GM12878 (cell line): ENCODE measurements around the gene CDC14A. TPM values are rescaled to one million over a fixed set of nuclear protein-coding genes. Genes with fewer than 3 reads are reported as not detected.

ENCODE experiments used
- ATAC-seq: fragments of 200-7000 bp; cut with Tn5 transposase; 3 replicates; pipeline ENCODE4 v1.9.1; 2020; ENCODE audit warnings: mild to moderate bottlenecking, moderate library complexity
- BruUV-seq: library from RNA; stranded (reverse); fragments of 400-500 nt; replicated peaks from 2 replicates; lab custom pipeline; 2021; lab: Mats Ljungman, UMichigan
- CTCF ChIA-PET: fragments of 300-600 bp; sonication (Branson Sonifier 250); formaldehyde crosslinking; extraction: SDS; loops from one replicate; lab custom pipeline; 2021; ENCODE audit warnings: inconsistent platforms; lab: Yijun Ruan, JAX
- POLR2A ChIA-PET: fragments of 350-600 bp; formaldehyde crosslinking; extraction: SDS; loops from one replicate; lab custom pipeline; 2021; ENCODE audit warnings: inconsistent platforms; lab: Charles Lee
- RAD21 ChIA-PET: fragments of 300-600 bp; sonication (Branson Sonifier 250); formaldehyde crosslinking; loops from one replicate; lab custom pipeline; 2023; ENCODE audit warnings: antibody characterized with exemption; ENCODE audit not compliant: unreplicated experiment; lab: Charles Lee
- SMC1A ChIA-PET: fragments of 300-600 bp; sonication (Branson Sonifier 250); formaldehyde crosslinking; loops from one replicate; lab custom pipeline; 2023; ENCODE audit not compliant: unreplicated experiment, uncharacterized antibody; lab: Charles Lee
- DNase-seq: peaks from one replicate; pipeline ENCODE4 v3.0.0-alpha.2; 2011; ENCODE audit warnings: low read depth, low spot score
- FAIRE-seq: peaks from 3 replicates; lab custom pipeline; 2011; peaks lifted over from hg19 to GRCh38; lab: Jason Lieb, UNC
- H2AFZ ChIP-seq: 2 replicates; pipeline ENCODE4 v1.6.0; 2011; ENCODE audit warnings: low read depth, low read length, control low read depth; ENCODE audit not compliant: control insufficient read depth
- H3K27ac ChIP-seq: 2 replicates; pipeline ENCODE4 v1.5.1; 2011; ENCODE audit warnings: control low read depth; ENCODE audit not compliant: control insufficient read depth, insufficient read depth
- H3K27me3 ChIP-seq, 2 experiments: replicated peaks in 1 of 2; 2 replicates each; pipeline versions ENCODE4 v1.6.0 to v1.6.1; 2011; ENCODE audit warnings: low read length in 1 of 2; ENCODE audit not compliant: control insufficient read depth in 2 of 2, insufficient read depth in 2 of 2
- H3K36me3 ChIP-seq, 2 experiments: 2 replicates each; pipeline ENCODE4 v1.5.1; 2011; ENCODE audit warnings: low read length in 1 of 2; ENCODE audit not compliant: control insufficient read depth in 2 of 2, insufficient read depth in 2 of 2
- H3K4me1 ChIP-seq: 2 replicates; pipeline ENCODE4 v1.6.1; 2011; ENCODE audit warnings: mild to moderate bottlenecking, low read length, moderate library complexity, mixed read lengths; ENCODE audit not compliant: control insufficient read depth, insufficient read depth
- H3K4me2 ChIP-seq: 2 replicates; pipeline ENCODE4 v1.6.0; 2011; ENCODE audit warnings: control low read depth; ENCODE audit not compliant: control insufficient read depth, insufficient read depth
- H3K4me3 ChIP-seq: fragments of 200-600 bp; sonication (generic); 2 replicates; pipeline ENCODE4 v1.5.1; 2016
- H3K79me2 ChIP-seq: 2 replicates; pipeline ENCODE4 v1.6.0; 2011; ENCODE audit warnings: low read length; ENCODE audit not compliant: control insufficient read depth, insufficient read depth
- H3K9ac ChIP-seq: 2 replicates; pipeline ENCODE4 v1.8.0; 2011; ENCODE audit warnings: low read length, control low read depth, mixed read lengths; ENCODE audit not compliant: control insufficient read depth, insufficient read depth
- H3K9me3 ChIP-seq: replicated peaks from 3 replicates; pipeline ENCODE4 v1.5.1; 2011; ENCODE audit warnings: mild to moderate bottlenecking, low read length; ENCODE audit not compliant: control insufficient read depth, insufficient read depth
- H4K20me1 ChIP-seq: 2 replicates; pipeline ENCODE4 v1.6.0; 2011; ENCODE audit not compliant: control insufficient read depth, insufficient read depth
- ATF7 ChIP-seq: fragments of 450-650 bp; IDR thresholded peaks from 2 replicates; pipeline ENCODE4 v1.6.1; 2016; ENCODE audit warnings: low read depth, mild to moderate bottlenecking
- BCL11A ChIP-seq: IDR thresholded peaks from 2 replicates; pipeline ENCODE4 v1.6.1; 2011; ENCODE audit warnings: low read depth, low read length
- CBFB ChIP-seq: IDR thresholded peaks from 2 replicates; pipeline ENCODE4 v1.6.1; 2016; ENCODE audit warnings: antibody characterized with exemption, low read depth
- CBX5 ChIP-seq: sonication (generic); IDR thresholded peaks from 2 replicates; pipeline ENCODE4 v1.6.1; 2016; ENCODE audit warnings: low read depth, moderate library complexity, mild to moderate bottlenecking, inconsistent platforms
- MXI1 ChIP-seq: fragments of 150-350 bp; IDR thresholded peaks from 2 replicates; pipeline ENCODE4 v1.6.1; 2011; ENCODE audit warnings: low read depth, mild to moderate bottlenecking, inconsistent platforms, low read length, improper control_type of control experiment
- MYB ChIP-seq: fragments of 150-350 bp; IDR thresholded peaks from 2 replicates; pipeline ENCODE4 v1.6.1; 2014; ENCODE audit warnings: mild to moderate bottlenecking, low read depth, low read length, borderline replicate concordance
- NR2F1 ChIP-seq: fragments of 450-650 bp; conservative IDR thresholded peaks from 2 replicates; pipeline ENCODE4 v1.6.1; 2017; ENCODE audit warnings: mild to moderate bottlenecking
- POU2F2 ChIP-seq: IDR thresholded peaks from 3 replicates; pipeline ENCODE4 v1.6.1; 2011; ENCODE audit warnings: low read depth, mild to moderate bottlenecking, low read length, borderline replicate concordance
- RBBP5 ChIP-seq: fragments of 200-600 bp; sonication (generic); conservative IDR thresholded peaks from 2 replicates; pipeline ENCODE4 v1.6.1; 2016
- REST ChIP-seq: IDR thresholded peaks from 2 replicates; pipeline ENCODE4 v1.6.1; 2012; ENCODE audit warnings: mild to moderate bottlenecking, low read depth, low read length
- RUNX3 ChIP-seq: IDR thresholded peaks from 2 replicates; pipeline ENCODE4 v1.6.1; 2012; ENCODE audit warnings: low read length, inconsistent platforms
- SMC3 ChIP-seq: IDR thresholded peaks from 2 replicates; pipeline ENCODE4 v1.6.1; 2011; ENCODE audit warnings: low read length, improper control_type of control experiment, borderline replicate concordance
- SP1 ChIP-seq: IDR thresholded peaks from one replicate; pipeline ENCODE4 v1.6.1; 2011; ENCODE audit warnings: low read depth, low read length
- SUZ12 ChIP-seq: fragments of 200-600 bp; sonication (generic); IDR thresholded peaks from one replicate; pipeline ENCODE4 v1.6.1; 2018; ENCODE audit warnings: antibody characterized with exemption, mild to moderate bottlenecking; ENCODE audit not compliant: unreplicated experiment
- TCF7 ChIP-seq: IDR thresholded peaks from 2 replicates; pipeline ENCODE4 v1.6.1; 2014; ENCODE audit warnings: antibody characterized with exemption, borderline replicate concordance
- USF1 ChIP-seq: IDR thresholded peaks from 2 replicates; pipeline ENCODE4 v1.6.1; 2011; ENCODE audit warnings: borderline replicate concordance, low read depth, mild to moderate bottlenecking, moderate library complexity, mixed read lengths, low read length; ENCODE audit not compliant: insufficient read depth; ENCODE audit errors: extremely low read length
- ZNF217 ChIP-seq: fragments of 450-650 bp; IDR thresholded peaks from 2 replicates; pipeline ENCODE4 v1.6.1; 2017; ENCODE audit warnings: antibody characterized with exemption, mild to moderate bottlenecking
- WGBS: methylation state at CpG from one replicate; pipeline ENCODE4 v1.1.6; 2016; ENCODE audit warnings: low lambda C conversion rate; ENCODE audit not compliant: insufficient replicate concordance, insufficient coverage; ENCODE audit errors: missing lambda C conversion rate; 5-methylcytosine and 5-hydroxymethylcytosine counted together
- in situ Hi-C: fragments of 300-500 bp; cut with MboI; formaldehyde crosslinking; loops from 9 replicates; pipeline ENCODE4 v1.14.3; 2018; ENCODE audit warnings: mixed read lengths
- intact Hi-C: fragments of 100-400 bp; cut with micrococcal nuclease; formaldehyde crosslinking; loops from one replicate; pipeline ENCODE4 v1.14.2; 2022; ENCODE audit not compliant: unreplicated experiment
- polyA plus RNA-seq, 11 experiments: library from polyadenylated mRNA; depleted of rRNA in 4 of 11; unstranded in 6 of 11; stranded (reverse) in 5 of 11; fragments of >200 nt; fragmentation: Nextera tagmentation in 4 of 11; fragmentation: Illumina TruSeq in 1 of 11; extraction: Ambion mirVana in 4 of 11; extraction: Trizol in 1 of 11; gene quantifications; 1 replicate in 1 of 11; 2 replicates in 10 of 11; pipeline versions ENCODE4 v1.2.1 to v1.2.3, GENCODE V29; 2011 to 2016; ENCODE audit warnings: inconsistent platforms in 2 of 11, missing spikeins in 2 of 11, low read depth in 1 of 11
- total RNA-seq, 4 experiments: library from RNA; depleted of rRNA in 3 of 4; stranded (reverse); fragments of >200 nt in 3 of 4; fragmentation: Illumina TruSeq in 1 of 4; extraction: Trizol in 1 of 4; gene quantifications; 2 replicates each; pipeline versions ENCODE4 v1.2.1 to v1.2.3, GENCODE V29; 2013 to 2021
- TF ChIP-seq, protein P1 (sequence below): fragments of 450-650 bp; IDR thresholded peaks from 2 replicates; pipeline ENCODE4 v1.6.1; 2018; ENCODE audit warnings: mild to moderate bottlenecking, low read depth, moderate library complexity; ENCODE audit not compliant: partially characterized antibody

CDC14A gene
- total and polyA plus RNA-seq, 10 of the 15 experiments (the other 5 are each of a cell fraction or from before 2014, with no cell fraction given) = 1.5 to 7.1 (median 5.5) TPM

DNA sequence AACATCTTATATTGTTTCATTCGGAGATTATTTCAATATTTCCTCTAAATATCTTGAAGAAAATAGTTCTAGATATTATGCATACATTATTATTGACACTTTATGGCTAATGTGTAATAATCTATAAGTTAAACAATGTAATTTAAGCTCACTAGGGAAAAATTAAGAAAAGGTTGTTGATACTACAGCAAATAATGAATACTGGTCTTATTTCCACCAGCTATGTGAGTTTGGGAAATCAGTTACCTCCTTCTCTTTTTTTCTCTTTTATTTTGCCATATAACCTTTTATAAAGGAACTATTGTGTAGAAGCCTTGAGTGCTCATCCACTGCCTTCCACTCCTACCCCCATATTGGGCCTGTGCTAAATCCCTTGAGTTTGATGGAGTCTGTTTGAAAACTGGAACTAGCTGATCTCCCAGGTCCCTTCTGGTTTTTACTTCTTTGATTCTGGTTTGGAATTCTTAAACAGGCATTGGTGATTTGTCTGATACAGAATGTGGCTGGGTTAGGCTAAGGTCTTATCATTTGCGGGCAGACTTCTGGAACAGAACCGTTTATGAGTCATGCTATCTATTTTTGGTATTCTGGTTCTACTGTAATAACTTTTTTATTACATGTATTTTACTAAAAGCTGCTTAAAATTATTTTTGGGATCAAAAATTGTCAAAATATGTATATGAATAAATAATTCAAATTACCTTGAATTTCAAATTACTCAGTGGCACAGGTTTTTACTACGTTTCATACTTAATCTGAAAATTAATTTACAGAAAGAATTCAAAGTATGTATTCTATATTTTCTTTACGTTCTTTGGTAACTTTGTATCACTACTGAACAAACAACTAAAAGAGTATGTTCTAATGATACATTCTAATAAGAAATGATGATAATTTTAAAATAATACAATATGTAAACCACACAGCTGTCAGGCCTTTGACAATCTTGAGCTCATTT, 5.0 kb upstream of the CDC14A start:
- in situ Hi-C loops (no loop called here), intact Hi-C loops (no loop called here)
- Histone ChIP-seq H4K20me1 (no peaks in the 10 kb centered on the region), H3K27ac (no peak overlapping the region), H3K36me3 (no peaks in the 10 kb centered on the region), H3K4me2 (no peak overlapping the region), H3K79me2 (no peaks in the 10 kb centered on the region), H3K9me3 (no peaks in the 10 kb centered on the region), H3K4me1 (no peaks in the 10 kb centered on the region), H3K9ac (no peak overlapping the region), H2AFZ (no peak overlapping the region), H3K27me3 (no peaks in the 10 kb centered on the region), H3K4me3 (no peak overlapping the region)
- SMC1A ChIA-PET = interaction anchor here (0.6 to 1.5 kb wide), 7 partner anchors 17 to 521 kb away, joined by 3 to 4 read pairs (median 3); partner anchors contain the start of gene SLC35A3
- RAD21 ChIA-PET = no interaction called here
- CTCF ChIA-PET = no interaction called here
- FAIRE-seq (no peak), ATAC-seq (no peak), DNase-seq (no peak)
- 53% methylated on average over 5 of the region's 5 CpGs for WGBS
- TF ChIP-seq ZNF217 = no peak
- TF ChIP-seq SP1 = no peak
- no peak for TF ChIP-seq NR2F1
- no peak for TF ChIP-seq RBBP5
- no peak for TF ChIP-seq REST
- TF ChIP-seq POU2F2 = no peak
- TF ChIP-seq ATF7 = no peak
- no peak for TF ChIP-seq CBFB
- no peak for TF ChIP-seq TCF7
- TF ChIP-seq SMC3 = no peak
- TF ChIP-seq RUNX3 = no peak
- no peak for TF ChIP-seq BCL11A
- TF ChIP-seq, protein P1, sequence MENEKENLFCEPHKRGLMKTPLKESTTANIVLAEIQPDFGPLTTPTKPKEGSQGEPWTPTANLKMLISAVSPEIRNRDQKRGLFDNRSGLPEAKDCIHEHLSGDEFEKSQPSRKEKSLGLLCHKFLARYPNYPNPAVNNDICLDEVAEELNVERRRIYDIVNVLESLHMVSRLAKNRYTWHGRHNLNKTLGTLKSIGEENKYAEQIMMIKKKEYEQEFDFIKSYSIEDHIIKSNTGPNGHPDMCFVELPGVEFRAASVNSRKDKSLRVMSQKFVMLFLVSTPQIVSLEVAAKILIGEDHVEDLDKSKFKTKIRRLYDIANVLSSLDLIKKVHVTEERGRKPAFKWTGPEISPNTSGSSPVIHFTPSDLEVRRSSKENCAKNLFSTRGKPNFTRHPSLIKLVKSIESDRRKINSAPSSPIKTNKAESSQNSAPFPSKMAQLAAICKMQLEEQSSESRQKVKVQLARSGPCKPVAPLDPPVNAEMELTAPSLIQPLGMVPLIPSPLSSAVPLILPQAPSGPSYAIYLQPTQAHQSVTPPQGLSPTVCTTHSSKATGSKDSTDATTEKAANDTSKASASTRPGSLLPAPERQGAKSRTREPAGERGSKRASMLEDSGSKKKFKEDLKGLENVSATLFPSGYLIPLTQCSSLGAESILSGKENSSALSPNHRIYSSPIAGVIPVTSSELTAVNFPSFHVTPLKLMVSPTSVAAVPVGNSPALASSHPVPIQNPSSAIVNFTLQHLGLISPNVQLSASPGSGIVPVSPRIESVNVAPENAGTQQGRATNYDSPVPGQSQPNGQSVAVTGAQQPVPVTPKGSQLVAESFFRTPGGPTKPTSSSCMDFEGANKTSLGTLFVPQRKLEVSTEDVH = no peak
- TF ChIP-seq SUZ12 = no peak
- TF ChIP-seq MXI1 = no peak
- TF ChIP-seq MYB = no peak
- no peak for TF ChIP-seq USF1
- no peak for TF ChIP-seq CBX5
- no TSS peak for BruUV-seq
- POLR2A ChIA-PET = interaction anchor here (0.5 kb wide), 1 partner anchor 73 kb away, joined by 3 read pairs; no protein-coding TSS in a partner anchor
